ENCODE results near the gene OR1K1. TPM values are rescaled to one million over a fixed set of nuclear protein-coding genes. Genes with fewer than 3 reads are reported as not detected.
A peak's percentile ranks its signal among the peaks of the same experiment; 100 is the strongest.
"Not testable (repeated sequence)": the region's sequence is repeated elsewhere in the genome, so short reads cannot be mapped to it uniquely, and the experiment has no call there.

OR1K1 gene
- total RNA-seq, 1 donor from 2014 or later: not detected

- Mint-ChIP-seq H3K36me3 (ENCODE audit: insufficient read depth) (peaks cover 9% of the 10 kb centered on the region), H3K27ac (no peak overlapping the region), H3K27me3 (no peaks in the 10 kb centered on the region), H3K4me3 (ENCODE audit: low read depth) (no peak overlapping the region), H3K4me1 (ENCODE audit: low read depth) (peaks cover 8% of the 10 kb centered on the region), H3K9me3 (ENCODE audit: low read depth) (peaks cover 15% of the 10 kb centered on the region)
- TF ChIP-seq, protein P1, sequence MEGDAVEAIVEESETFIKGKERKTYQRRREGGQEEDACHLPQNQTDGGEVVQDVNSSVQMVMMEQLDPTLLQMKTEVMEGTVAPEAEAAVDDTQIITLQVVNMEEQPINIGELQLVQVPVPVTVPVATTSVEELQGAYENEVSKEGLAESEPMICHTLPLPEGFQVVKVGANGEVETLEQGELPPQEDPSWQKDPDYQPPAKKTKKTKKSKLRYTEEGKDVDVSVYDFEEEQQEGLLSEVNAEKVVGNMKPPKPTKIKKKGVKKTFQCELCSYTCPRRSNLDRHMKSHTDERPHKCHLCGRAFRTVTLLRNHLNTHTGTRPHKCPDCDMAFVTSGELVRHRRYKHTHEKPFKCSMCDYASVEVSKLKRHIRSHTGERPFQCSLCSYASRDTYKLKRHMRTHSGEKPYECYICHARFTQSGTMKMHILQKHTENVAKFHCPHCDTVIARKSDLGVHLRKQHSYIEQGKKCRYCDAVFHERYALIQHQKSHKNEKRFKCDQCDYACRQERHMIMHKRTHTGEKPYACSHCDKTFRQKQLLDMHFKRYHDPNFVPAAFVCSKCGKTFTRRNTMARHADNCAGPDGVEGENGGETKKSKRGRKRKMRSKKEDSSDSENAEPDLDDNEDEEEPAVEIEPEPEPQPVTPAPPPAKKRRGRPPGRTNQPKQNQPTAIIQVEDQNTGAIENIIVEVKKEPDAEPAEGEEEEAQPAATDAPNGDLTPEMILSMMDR (IDR thresholded peaks at IDR 0.05; ENCODE audit: unreplicated experiment): no peak
- DNase-seq (ENCODE audit: low spot score, unreplicated experiment): no peak
Observed at GRCh38 chr9:122807271-122807900, 7.5 kb downstream of the OR1K1 start.

DNA sequence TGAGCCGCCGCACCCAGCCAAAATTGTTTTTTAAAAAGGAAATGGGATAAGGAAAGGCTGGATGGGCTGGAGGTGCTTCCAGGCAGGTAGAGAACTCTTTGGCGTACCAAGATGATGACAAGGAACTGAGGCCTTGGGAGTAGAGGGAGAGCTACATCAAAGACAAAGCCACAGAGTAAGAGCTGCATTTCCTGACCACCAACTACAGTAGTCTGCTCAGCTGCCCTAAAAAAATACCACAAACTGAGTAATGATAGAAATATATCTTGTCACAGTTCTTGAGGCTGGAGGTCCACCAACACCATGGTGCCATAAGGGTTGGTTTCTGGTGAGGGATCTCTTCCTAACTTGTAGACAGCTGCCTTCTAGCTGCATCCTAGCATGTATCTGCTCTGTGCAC, 8.2 kb downstream of the OR1K1 start:
- H3K27ac Mint-ChIP-seq: no peak overlapping the region
- peaks cover 8% of the 10 kb centered on the region for H3K4me1 Mint-ChIP-seq (ENCODE audit: low read depth)
- no peak for DNase-seq (ENCODE audit: low spot score, unreplicated experiment)
- H3K9me3 Mint-ChIP-seq (ENCODE audit: low read depth): peaks cover 15% of the 10 kb centered on the region
- H3K27me3 Mint-ChIP-seq: no peaks in the 10 kb centered on the region
- peaks cover 9% of the 10 kb centered on the region for H3K36me3 Mint-ChIP-seq (ENCODE audit: insufficient read depth)
- TF ChIP-seq, protein P1 (IDR thresholded peaks at IDR 0.05; ENCODE audit: unreplicated experiment): no peak
- H3K4me3 Mint-ChIP-seq (ENCODE audit: low read depth): no peak overlapping the region

- Mint-ChIP-seq H3K9me3 (ENCODE audit: low read depth) (peaks cover 15% of the 10 kb centered on the region), H3K4me3 (ENCODE audit: low read depth) (peak overlapping the region; percentile 50), H3K36me3 (ENCODE audit: insufficient read depth) (peaks cover 10% of the 10 kb centered on the region)
- not testable (repeated sequence) for H3K4me1 Mint-ChIP-seq (ENCODE audit: low read depth); H3K27ac Mint-ChIP-seq; H3K27me3 Mint-ChIP-seq; DNase-seq (ENCODE audit: low spot score, unreplicated experiment)
Observed at GRCh38 chr9:122809261-122809660, 9.3 kb downstream of the OR1K1 start.

DNA sequence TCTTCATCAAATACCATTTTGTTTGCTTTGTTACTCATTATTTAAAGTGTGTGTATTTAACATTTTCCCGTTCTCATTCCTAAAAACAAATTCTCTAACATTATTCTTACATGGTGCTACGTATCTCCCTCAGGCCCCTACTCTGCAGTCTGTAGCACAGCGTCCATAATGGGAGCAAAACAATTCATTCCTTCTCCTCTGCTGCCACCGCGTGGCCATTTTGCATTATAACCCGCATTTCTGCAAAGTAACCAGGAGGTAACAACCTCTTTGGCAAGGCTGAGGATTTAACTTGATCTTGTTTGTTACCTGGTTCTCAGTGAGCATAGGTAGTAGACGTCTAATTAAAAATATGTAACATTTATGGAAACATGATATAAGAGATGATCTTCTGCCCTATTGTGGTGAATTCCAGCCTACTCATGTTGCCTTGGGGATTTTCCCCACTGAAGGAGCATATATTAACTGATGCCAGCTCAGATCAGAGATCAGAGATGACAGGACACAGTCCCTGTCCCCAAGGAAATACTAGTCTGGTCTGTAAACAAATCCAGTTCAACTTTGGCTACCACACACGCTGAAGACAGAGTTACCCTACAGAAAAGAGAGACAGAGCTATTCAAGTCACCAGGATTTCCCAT, 10.5 kb downstream of the OR1K1 start:
- Mint-ChIP-seq H3K4me3 (ENCODE audit: low read depth) (no peak overlapping the region), H3K36me3 (ENCODE audit: insufficient read depth) (peaks cover 12% of the 10 kb centered on the region), H3K27me3 (no peaks in the 10 kb centered on the region), H3K9me3 (ENCODE audit: low read depth) (peaks cover 11% of the 10 kb centered on the region), H3K4me1 (ENCODE audit: low read depth) (peaks cover under 1% of the 10 kb centered on the region), H3K27ac (no peak overlapping the region)
- peak; percentile 55 for DNase-seq (ENCODE audit: low spot score, unreplicated experiment)
- TF ChIP-seq, protein P1 (IDR thresholded peaks at IDR 0.05; ENCODE audit: unreplicated experiment): peak; percentile 83

GRCh38 chr9:122812736-122813135, 12.8 kb downstream of the OR1K1 start:
- Mint-ChIP-seq H3K27me3 (no peaks in the 10 kb centered on the region), H3K36me3 (ENCODE audit: insufficient read depth) (peaks cover 10% of the 10 kb centered on the region), H3K4me1 (ENCODE audit: low read depth) (no peaks in the 10 kb centered on the region), H3K4me3 (ENCODE audit: low read depth) (no peak overlapping the region), H3K9me3 (ENCODE audit: low read depth) (no peaks in the 10 kb centered on the region), H3K27ac (no peak overlapping the region)
- DNase-seq (ENCODE audit: low spot score, unreplicated experiment): no peak
- TF ChIP-seq, protein P1 (IDR thresholded peaks at IDR 0.05; ENCODE audit: unreplicated experiment): no peak

DNA sequence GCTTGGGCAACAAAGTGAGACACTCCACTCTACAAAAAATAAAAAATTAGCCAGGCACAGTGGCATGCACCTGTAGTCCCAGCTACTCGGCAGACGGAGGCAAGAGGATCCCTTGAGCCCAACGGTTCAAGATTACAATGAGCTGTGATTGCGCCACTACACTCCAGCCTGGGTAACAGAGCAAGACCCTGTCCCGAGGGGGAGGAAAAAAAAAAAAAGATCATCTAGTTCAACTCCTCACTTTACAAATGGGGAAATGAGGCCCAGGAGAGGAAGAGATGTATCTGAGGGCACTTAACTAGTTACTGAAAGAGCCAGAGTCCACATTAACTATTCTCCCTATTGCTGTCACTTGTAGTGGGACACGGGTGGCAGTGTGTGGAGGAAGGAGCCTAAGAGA, 14.6 kb downstream of the OR1K1 start:
- no peaks in the 10 kb centered on the region for H3K27me3 Mint-ChIP-seq
- DNase-seq (ENCODE audit: low spot score, unreplicated experiment): no peak
- peaks cover 2% of the 10 kb centered on the region for H3K4me1 Mint-ChIP-seq (ENCODE audit: low read depth)
- TF ChIP-seq, protein P1 (IDR thresholded peaks at IDR 0.05; ENCODE audit: unreplicated experiment): no peak
- H3K36me3 Mint-ChIP-seq (ENCODE audit: insufficient read depth): peaks cover 12% of the 10 kb centered on the region
- no peaks in the 10 kb centered on the region for H3K9me3 Mint-ChIP-seq (ENCODE audit: low read depth)
- no peak overlapping the region for H3K27ac Mint-ChIP-seq
- no peak overlapping the region for H3K4me3 Mint-ChIP-seq (ENCODE audit: low read depth)

Data from progenitor cell of endocrine pancreas (in vitro differentiated cells).